Measurements from ENCODE around the gene EIF5.

DNA sequence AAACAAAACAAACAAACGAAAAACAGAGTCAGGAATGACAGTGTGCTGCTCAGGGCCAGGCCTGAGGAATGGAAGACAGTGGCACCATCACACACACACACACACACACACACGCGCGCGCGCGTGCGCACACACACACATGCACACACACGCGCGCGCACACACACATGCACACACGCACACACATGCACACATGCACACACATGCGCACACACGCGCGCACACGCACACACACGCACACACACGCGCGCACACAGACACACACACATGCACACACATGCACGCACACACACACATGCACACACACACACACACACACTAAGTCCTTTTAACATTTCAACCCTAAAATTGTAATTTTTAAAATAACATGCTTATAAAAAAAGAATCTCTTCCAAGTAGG is 38.0 kb downstream of the EIF5 start:
- TF ChIP-seq CTCF (IDR thresholded peaks at IDR 0.05) = no peak
- TF ChIP-seq POLR2A (IDR thresholded peaks at IDR 0.05) = no peak

Measured in heart left ventricle (tissue), 13 donors.